GM18907 (cell line): Measurements from ENCODE around the gene SAP30BP.

Source experiments
- ATAC-seq: cut with Tn5 transposase; IDR thresholded peaks from one replicate; pipeline ENCODE4 v1.9.1; 2021; ENCODE audit warnings: mild to moderate bottlenecking, moderate library complexity; ENCODE audit not compliant: unreplicated experiment

Gene SAP30BP

GRCh38 chr17:75706042-75706728 is 39.0 kb downstream of the SAP30BP start:
- ATAC-seq: no peak

GRCh38 chr17:75707079-75707571 is 40.0 kb downstream of the SAP30BP start:
- ATAC-seq: no peak

DNA sequence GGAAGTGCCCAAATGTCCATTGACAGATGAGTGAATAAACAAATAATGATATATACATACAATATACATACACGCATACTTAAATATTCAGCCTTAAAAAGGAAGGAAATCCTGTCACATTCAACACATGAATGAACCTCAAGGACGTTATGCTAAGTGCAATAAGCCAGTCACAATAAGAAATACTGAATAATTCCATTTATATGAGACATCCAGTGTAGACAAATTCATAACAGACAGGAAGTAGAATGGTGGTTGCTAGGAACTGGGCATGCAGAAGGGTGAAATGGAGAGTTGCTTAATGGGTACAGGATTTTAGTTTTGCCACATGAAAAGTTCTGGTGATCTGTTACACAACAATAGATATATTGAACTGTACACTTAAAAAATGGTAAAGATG is 45.3 kb downstream of the SAP30BP start:
- ATAC-seq: no peak

DNA sequence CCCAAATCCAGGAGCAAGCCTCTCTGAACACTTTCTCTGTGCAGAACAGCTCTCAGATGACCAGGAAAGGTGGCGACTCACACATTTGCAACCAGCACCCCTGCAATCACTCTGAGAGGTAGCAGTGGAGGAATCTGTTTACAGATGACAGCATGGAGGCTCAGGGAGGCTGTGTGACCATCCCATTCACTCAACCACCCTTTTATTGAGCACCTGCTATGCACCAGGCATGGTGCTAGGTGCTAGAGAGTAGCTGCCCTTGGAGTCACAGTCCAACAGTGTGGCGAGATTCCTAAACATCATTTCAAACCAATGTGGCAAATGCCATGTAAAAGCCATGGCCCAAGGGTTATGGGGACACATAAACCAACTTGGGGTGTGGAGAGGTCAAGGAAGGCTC is 52.6 kb downstream of the SAP30BP start:
- ATAC-seq: no peak

GRCh38 chr17:75720656-75721462 is 53.7 kb downstream of the SAP30BP start, which contains the start of gene ITGB4:
Gene ITGB4, plus strand, starts transcription at chr17:75721459. Its CDS starts 3,245 bp downstream, at chr17:75724704.
- ATAC-seq: peak; percentile 42

- ATAC-seq: peak; percentile 11
These were observed 54.4 kb downstream of the SAP30BP start for GRCh38 chr17:75721463-75722011.

DNA sequence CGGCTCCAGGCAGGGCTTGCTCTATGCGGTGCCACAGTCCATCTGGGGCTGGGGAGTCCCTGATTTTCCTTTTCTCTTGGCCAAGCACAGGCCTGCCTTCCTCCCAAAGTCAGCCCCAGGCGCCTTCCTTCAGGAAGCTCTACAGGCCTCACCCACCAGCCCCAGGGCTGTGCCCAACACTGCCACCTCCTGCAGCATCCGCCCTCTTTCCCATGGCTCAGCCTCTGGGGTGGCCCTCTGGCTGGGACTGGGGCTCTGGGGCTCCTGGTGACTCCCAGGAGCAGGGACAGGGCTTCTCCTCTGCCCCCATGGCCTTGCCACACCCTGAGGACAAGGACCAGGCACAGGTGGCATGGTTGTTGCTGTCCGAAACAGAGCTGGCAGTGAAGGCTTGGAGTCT is 54.9 kb downstream of the SAP30BP start:
- no peak for ATAC-seq

GRCh38 chr17:75722542-75723095 is 55.5 kb downstream of the SAP30BP start:
- ATAC-seq: no peak

DNA sequence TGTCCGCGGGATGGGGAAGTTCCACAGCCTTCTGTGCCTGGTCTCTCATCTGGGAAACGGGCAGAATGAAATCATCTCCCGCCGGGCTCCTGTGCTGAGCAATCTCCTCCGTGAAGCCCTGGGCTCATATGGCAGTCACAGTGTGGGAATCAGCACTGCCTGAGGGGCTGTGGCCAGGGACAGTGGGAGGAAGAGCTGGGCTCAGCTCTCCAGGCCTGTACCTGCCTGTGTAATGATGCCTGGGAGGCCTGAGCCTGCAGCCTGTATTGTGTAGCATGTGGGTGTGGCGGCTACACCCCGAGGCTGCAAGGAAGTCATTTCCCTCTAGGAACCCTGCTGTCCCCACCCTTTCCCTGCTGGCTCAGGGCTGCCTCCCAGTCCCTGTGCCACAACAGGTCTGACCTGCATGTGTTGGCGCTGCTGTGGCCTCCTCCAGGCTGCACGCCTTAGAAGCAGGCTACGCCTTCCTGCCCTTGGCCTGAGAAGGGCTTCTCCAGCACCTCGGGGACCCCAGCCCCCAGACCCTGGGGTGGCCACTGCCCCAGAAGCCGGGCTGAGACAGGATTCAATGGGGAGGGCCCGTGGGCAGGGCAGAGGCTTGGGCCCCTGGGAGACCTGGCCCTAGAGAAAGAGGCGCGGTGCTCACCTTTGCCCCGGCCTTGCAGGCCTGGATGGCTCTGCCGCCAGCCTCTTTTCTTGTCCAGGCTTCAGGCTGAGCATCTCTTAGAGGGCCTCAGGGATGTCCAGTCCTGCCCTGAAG is 56.2 kb downstream of the SAP30BP start:
- ATAC-seq: no peak

- ATAC-seq: no peak
These were observed 57.2 kb downstream of the SAP30BP start for GRCh38 chr17:75724016-75725003.

- no peak for ATAC-seq
These were observed 58.4 kb downstream of the SAP30BP start for GRCh38 chr17:75725504-75725903.

DNA sequence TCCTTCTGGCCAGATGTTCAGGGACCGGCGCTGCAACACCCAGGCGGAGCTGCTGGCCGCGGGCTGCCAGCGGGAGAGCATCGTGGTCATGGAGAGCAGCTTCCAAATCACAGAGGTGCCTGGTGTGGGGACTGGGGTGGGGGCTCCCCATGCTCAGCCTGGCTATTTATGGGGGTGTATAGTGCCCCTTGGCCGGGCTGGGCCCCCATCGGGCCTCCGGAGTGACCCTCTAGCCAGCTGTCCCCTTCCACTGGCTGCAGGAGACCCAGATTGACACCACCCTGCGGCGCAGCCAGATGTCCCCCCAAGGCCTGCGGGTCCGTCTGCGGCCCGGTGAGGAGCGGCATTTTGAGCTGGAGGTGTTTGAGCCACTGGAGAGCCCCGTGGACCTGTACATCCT is 60.3 kb downstream of the SAP30BP start:
- no peak for ATAC-seq

GRCh38 chr17:75729351-75729750 is 62.2 kb downstream of the SAP30BP start:
- no peak for ATAC-seq

GRCh38 chr17:75730065-75730464 is 62.9 kb downstream of the SAP30BP start:
- ATAC-seq: no peak

DNA sequence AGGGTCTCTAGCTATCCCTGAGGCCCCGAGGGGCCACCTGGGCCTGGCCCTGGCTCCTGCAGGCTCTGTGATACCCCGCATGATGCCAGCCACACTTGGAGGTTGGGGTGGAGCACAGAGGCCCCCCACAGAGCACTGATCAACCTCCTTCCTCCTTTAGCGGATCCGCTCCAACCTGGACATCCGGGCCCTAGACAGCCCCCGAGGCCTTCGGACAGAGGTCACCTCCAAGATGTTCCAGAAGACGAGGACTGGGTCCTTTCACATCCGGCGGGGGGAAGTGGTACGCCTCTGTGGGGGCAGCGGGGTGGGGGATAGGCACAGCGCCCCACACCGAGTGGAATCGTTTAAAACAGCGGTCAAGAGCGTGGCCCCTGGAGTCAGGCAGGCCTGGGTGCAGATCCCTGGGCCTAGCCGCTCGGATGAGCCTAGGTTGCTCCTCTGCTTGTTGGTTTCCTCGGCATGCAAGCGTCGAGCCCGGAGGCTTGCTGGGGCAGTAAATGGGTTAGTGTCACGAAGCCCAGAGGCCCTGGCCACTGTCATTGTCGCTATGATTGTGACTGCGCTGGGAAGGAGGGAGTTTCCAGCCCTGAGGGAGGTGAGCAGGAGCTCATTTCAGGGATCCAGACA is 64.1 kb downstream of the SAP30BP start:
- no peak for ATAC-seq

DNA sequence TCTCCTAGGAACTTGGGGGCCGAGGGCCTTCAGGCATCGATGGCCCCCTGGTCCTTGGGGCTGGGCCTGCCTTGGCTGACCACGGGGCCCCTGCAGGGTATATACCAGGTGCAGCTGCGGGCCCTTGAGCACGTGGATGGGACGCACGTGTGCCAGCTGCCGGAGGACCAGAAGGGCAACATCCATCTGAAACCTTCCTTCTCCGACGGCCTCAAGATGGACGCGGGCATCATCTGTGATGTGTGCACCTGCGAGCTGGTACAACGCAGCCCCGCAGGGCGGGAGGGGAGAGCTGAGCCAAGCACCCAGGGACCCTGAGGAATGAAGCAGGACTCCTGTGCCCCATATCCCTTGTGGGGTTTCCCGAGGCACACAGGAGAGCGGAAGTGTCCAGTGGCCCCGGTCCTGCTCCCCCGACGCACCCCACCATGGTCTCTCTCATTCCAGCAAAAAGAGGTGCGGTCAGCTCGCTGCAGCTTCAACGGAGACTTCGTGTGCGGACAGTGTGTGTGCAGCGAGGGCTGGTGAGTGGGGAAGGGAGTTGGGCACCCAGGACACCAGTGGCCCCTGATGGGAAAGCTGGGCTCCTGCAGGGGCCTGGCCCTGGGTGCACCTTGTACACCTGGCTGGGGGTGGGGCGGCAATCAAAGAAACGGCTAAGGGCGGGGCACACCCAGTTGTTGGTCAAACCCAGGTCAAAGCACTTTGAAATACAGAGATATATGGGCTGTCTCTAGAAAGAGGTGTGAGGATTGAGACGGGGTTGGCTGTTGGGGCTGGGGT is 64.8 kb downstream of the SAP30BP start:
- no peak for ATAC-seq

GRCh38 chr17:75733471-75733870 is 66.3 kb downstream of the SAP30BP start:
- no peak for ATAC-seq

- no peak for ATAC-seq
These were observed 67.6 kb downstream of the SAP30BP start for GRCh38 chr17:75734674-75735294.
